GM21619 (cell line): ENCODE measurements around the gene ALK.

Source experiments
- ATAC-seq: cut with Tn5 transposase; IDR thresholded peaks from one replicate; pipeline ENCODE4 v1.9.1; 2021; ENCODE audit not compliant: unreplicated experiment

ALK gene

DNA sequence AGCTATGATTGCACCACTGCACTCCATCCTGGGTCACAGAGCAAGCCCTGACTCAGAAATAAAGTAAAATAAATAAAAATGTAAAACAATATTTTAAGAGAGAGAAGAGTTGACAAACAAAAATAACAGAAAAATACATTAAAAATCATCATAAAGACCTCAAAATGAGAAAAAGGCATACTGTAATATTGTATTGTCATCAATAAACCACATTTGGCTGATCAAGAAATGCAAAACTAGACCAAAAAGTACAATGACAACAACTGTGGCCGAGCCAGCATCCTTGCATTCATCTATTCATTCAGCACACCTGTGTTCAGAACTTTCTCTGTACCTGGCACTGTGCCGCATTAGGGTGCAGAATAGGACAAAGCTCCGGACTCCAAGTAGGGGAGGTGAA is 121.8 kb downstream of the ALK start:
- no peak for ATAC-seq

DNA sequence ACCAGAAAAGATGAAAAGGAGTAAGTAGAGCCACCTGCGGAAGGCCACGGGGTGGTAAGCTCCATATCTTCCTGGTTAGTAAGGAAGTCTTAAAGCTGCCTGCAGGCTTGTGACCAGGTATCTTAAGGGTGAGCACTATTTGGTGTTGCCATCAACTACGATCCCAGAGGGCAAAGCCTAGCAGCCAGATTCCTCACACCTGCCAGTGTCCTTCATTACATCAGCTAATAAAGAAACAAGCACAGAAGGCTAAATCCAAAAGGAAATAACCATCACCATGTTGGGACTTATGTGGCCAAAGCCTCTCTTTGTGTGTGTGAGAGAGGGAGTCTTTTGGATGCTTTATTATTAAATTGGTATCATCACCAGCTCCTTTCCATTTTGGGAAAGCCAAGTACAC is 123.5 kb downstream of the ALK start:
- no peak for ATAC-seq

GRCh38 chr2:29796446-29796845 is 124.9 kb downstream of the ALK start:
- no peak for ATAC-seq

DNA sequence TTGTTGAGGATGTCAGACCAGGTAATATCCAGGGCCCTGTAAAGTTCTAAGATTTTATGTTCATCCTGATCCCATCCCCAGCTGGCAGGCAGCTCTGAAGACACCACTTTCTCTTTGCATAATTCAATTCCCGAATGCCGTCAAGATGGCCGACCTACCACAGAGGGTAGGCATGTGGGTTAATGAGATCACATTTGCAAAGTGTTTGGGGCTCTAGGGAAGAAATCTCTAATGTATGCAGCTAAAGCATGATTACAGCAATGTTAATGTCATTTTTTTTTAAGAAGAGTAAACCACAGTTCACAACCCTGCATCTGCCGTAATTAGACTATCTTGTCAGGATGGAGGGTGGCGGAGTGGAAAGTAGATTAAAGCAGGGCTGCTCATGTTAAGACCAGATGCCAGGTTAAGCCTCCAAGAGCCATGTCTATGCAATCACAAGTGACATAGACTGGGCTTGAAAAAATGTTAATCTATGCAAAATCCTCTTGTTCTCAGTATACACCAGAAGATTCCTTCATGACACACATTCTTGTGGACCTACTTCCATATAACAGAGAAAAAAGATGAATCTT is 131.4 kb downstream of the ALK start:
- ATAC-seq: no peak

- no peak for ATAC-seq
Observed at GRCh38 chr2:29787473-29788465, 133.6 kb downstream of the ALK start.

DNA sequence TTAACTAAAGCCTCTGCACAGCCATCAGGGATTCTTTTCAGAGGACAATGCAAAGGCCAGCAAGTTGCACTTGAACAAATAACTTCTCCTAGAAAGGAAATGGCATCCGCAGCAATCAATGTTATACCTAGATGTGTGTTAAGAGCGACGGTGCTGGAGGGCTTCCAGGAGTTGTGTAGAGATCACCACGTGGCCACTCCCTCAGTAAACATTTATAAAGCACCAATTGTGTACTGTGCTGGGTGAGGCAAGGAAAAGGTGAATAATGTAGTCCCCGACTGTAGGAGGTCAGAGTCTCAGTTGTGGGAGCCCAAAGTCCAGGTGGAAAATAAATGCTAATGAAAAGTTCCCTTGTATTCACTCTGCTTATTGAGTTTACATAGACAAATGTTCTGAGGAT is 135.0 kb downstream of the ALK start:
- no peak for ATAC-seq

DNA sequence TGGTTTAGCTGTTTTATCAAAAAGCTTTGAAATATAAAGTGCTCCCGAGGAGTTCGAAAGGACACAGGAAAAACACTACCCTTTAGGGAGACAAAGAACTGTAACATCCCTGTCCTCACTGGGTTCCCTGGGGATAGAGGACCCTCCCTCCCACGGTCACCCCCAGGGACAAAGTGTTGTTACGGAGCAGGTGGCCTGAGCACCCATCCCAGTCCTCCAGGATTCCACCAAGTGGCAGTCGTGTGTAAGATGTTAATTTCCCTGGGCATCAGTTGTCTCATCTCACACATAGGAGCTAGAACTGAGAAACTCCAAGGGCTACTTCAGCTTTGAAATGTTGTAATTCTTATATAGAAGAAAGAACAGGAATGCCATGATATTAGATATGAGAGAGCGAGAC is 137.7 kb downstream of the ALK start:
- no peak for ATAC-seq

DNA sequence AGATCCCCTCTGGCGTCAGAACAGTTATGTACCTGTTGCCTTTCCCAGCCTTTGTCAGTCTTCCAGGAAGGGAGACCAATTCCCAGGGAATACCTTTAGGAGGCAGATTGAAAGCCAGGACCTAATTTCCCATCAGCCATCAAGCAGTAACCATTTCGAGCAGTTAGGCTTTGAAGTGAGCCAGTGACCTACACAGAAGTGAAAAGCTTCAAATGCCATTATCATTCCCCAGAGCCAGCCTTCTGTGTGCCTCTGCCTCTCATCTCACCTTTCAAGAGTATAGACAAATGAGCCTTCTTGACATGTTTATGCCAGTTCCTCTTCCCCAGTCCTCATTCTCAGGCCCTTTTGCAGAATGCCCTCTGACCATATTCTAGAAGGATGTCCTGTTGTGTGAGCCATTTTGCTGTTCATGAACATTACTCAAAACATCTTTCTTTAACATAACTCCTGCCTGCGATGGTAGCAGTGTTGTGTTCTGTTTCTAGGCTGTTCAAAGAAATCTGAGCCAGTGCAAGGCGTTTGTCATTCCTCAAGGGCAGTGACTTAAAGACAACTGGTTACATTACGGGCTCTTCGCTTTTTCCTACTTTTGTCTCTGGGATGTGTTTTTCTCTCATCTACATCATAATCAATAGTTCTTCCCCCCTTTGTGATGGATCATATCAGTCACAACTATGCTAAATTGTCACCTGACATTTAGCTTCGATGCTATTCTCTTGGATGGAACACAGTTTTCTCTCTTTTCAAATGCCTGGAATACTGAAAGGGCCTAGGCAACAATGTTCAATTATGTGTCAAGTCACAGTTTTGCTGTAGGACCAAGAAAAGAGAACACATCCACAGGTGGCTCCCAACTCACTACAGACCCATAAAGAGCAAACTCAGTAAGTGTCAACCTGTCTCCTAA is 138.6 kb downstream of the ALK start:
- no peak for ATAC-seq

- no peak for ATAC-seq
Observed at GRCh38 chr2:29782087-29782486, 139.3 kb downstream of the ALK start.

GRCh38 chr2:29780906-29781305 is 140.5 kb downstream of the ALK start:
- ATAC-seq: no peak

DNA sequence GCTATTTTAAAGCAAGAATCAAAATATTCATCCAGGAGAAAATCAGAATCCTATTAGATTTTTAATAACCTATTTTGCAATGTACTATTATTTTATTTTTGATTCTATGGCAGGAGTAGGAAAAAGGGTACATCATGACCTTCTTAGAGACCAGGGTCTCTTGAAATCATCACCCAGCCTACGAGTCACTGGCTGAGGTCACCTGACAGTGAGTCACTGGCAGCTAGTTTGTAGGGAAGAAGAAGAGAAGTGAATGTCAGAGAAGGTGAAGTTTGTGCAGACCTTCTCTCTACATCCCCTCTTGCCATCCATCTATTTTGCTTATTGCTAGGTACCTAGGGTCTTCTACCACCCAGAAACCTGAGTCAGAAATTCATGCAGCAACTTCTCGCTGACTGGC is 144.2 kb downstream of the ALK start:
- no peak for ATAC-seq

DNA sequence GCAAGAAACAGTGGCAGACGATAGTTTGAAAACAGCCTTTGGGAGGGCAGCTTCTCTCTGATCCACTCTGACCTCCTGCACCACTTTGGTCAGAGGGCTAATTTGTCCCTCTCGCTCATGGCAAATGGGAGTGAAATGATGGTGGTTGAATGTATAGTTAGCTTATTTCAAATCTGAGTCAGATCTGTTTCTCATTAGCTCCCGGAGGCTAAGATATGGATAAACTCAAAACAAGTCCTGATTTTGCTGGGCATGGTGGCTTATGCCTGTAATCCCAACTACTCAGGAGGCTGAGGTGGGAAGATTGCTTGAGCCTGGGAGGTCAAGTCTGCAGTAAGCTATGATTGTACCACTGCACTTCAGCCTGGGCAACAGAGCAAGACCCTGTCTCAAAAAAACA is 145.0 kb downstream of the ALK start:
- no peak for ATAC-seq

DNA sequence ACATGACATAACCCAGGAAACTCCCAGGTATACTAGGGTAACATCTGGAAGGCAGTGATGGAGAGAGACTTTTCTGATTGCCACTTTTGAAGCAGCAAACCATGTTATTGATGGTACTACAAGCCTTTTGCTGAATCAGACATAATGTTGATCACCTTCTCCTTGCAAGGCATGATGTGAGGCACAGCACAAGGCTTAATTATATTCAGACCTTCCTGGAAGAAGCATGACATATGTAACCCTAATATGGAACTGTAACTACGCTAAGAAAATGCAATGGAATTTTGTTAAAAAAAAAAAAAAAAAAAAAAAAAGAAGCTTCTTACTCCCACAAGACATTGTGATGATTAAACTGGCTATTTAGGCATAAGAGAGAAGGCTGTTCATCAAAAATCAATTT is 145.4 kb downstream of the ALK start:
- no peak for ATAC-seq

DNA sequence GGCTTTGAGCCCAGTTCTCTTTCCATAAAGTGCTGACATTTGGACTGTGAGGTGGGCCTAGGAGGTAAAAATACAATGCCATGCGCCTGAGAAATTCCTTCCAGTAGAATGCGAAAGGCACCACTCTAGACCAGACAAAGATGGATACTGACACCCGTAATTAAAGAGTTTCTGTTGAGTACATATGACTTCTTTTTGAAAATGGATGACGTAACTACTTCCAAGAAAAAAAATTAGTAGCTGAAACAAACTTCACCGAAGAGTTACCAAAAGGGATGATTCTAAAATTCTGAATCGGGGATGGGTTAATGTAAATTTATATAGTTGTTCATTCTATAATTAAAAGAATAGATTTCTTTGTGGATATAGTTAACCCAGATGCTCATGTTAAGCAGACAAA is 146.8 kb downstream of the ALK start:
- no peak for ATAC-seq

DNA sequence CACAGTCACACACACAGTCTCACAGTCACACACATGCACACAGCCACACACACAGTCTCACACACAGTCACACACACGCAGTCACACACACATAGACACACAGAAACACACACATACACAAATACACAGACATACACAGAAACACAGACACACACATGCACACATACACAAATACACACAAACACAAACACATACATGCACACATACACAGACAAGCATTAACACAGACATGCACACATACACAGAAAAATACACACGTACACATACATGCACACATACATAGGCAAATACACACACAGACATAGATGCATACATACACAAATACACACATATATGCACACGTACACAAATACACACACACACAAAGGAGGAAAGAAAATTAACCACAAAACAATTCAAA is 150.5 kb downstream of the ALK start:
- ATAC-seq: no peak

DNA sequence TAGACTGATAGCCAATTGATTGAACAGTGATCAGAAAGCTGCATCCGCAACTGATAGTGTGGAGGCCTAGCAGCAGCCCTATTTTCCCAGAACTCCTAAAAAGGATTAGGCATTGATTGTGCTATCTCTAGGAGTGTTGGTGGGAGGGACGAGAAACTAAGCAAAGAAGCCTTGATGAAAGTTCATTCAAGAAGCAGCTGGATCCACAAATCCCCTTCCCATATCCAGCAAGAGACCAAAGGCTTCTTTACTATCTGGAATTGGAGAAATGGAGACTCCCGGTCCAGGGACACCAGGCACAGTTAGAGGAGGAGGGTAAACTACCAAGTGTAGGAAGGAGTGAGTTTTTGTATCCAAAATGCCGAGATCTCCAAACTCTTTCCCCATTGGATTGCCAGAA is 151.5 kb downstream of the ALK start:
- ATAC-seq: no peak

- ATAC-seq: no peak
Observed at GRCh38 chr2:29767606-29768335, 153.6 kb downstream of the ALK start.

DNA sequence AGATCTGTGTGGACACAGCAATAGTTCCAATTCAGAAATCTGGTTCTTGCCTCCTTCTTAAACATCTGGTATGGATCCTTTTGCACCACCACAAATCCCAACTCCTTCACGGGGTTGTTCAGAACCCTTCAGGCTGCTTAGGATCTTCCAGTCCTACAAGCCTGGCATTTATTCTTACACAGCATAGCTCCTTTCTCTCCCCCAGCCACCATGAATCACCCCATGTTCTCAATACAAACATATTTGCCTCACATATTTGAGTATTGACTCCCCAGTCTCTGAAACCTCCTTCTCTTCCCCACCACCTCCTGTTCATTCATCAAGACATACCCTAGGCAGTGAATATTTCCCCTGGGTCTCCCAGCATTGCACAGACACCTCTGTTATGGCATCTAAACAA is 155.2 kb downstream of the ALK start:
- ATAC-seq: no peak

GRCh38 chr2:29765721-29766120 is 155.7 kb downstream of the ALK start:
- ATAC-seq: no peak

- ATAC-seq: no peak
Observed at GRCh38 chr2:29763371-29763770, 158.0 kb downstream of the ALK start.

DNA sequence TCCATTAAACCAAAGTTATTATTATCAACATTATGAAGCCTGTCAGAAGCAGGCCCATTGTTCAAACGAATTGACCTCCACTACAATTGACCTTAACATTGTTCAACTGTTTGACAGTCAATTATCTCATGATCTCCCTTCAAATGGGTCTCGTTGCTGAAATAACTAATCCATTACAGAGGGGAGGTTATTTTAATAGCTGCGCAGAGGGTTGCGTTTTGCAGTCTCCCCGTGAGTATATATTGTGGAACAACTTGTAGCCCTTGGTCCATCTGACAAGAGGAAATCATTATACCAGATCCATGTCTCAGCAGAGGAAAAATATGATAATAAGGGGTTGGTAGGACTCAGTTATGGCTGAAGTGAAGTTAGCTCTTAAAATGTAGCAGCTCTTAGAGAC is 159.1 kb downstream of the ALK start:
- no peak for ATAC-seq
